Cardiac muscle cell (in vitro differentiated cells and primary cell): ENCODE data around the gene CEP120. TPM values are rescaled to one million over a fixed set of nuclear protein-coding genes. Genes with fewer than 3 reads are reported as not detected.
A peak's percentile ranks its signal among the peaks of the same experiment; 100 is the strongest.
"Not testable (repeated sequence)": the region's sequence is repeated elsewhere in the genome, so short reads cannot be mapped to it uniquely, and the experiment has no call there.

ENCODE experiments used
- DNase-seq, 2 donors: peaks; one replicate each; pipeline versions ENCODE4 v3.0.0 to v3.0.0-alpha.2; 2010 to 2017; ENCODE audit warnings: low read depth in 1 of 2, low spot score in 1 of 2
- H3K27ac ChIP-seq: fragments of 200-600 bp; sonication (generic); 2 replicates; pipeline ENCODE4 v1.5.1; 2016
- H3K27me3 ChIP-seq: fragments of 200-600 bp; sonication (generic); 2 replicates; pipeline ENCODE4 v1.6.0; 2016; ENCODE audit warnings: control low read depth
- H3K36me3 ChIP-seq: fragments of 200-600 bp; sonication (generic); 2 replicates; pipeline ENCODE4 v1.5.1; 2016; ENCODE audit warnings: control low read depth
- H3K4me1 ChIP-seq: fragments of 200-600 bp; sonication (generic); 2 replicates; pipeline ENCODE4 v1.8.1; 2017; ENCODE audit warnings: low read depth, mild to moderate bottlenecking, mixed run types
- H3K4me3 ChIP-seq: fragments of 200-600 bp; sonication (generic); 2 replicates; pipeline ENCODE4 v1.5.1; 2016; ENCODE audit warnings: mild to moderate bottlenecking
- H3K9me3 ChIP-seq: fragments of 200-600 bp; sonication (generic); 2 replicates; pipeline ENCODE4 v1.5.1; 2017; ENCODE audit warnings: low read depth, mild to moderate bottlenecking, control low read depth
- polyA plus RNA-seq: library from polyadenylated mRNA; unstranded; fragments of >200 nt; fragmentation: Nextera tagmentation; extraction: Ambion mirVana; gene quantifications from 2 replicates; pipeline ENCODE4 v1.2.1, GENCODE V29; 2016
- total RNA-seq: library from RNA; depleted of rRNA; stranded (reverse); fragments of >200 nt; gene quantifications from 2 replicates; pipeline ENCODE4 v1.2.3, GENCODE V29; 2016
- TF ChIP-seq, protein P1 (sequence below): IDR thresholded peaks from 2 replicates; pipeline ENCODE4 v1.5.1; 2012; ENCODE audit warnings: low read depth, mild to moderate bottlenecking, low read length

CEP120 gene
- total and polyA plus RNA-seq, 2 experiments from 2014 or later, result 6.5 to 16.3 TPM

DNA sequence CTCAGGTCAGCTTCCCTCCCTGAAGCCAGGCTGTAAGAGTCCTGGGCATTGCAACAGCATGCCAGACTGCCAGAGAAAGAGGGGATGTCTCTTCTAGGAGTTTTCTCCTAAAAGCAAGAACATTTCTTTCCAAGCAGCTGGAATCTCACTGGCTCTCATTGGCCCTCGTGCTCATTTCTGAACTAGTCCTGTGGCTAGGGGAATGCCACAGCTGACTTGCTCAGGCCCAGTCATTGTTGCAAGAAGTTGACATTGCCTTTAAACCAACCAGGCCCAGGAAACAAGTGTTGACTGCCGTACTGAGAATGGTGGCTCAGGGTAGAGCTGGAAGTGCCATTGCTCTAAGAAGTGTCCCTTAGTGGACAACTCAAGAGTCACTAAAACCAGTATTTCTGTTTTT is 15.0 kb upstream of the CEP120 start:
- Histone ChIP-seq H3K27me3 (no peaks in the 10 kb centered on the region), H3K4me1 (no peaks in the 10 kb centered on the region), H3K4me3 (no peak overlapping the region), H3K36me3 (no peaks in the 10 kb centered on the region), H3K9me3 (no peaks in the 10 kb centered on the region), H3K27ac (no peak overlapping the region)
- TF ChIP-seq, protein P1, sequence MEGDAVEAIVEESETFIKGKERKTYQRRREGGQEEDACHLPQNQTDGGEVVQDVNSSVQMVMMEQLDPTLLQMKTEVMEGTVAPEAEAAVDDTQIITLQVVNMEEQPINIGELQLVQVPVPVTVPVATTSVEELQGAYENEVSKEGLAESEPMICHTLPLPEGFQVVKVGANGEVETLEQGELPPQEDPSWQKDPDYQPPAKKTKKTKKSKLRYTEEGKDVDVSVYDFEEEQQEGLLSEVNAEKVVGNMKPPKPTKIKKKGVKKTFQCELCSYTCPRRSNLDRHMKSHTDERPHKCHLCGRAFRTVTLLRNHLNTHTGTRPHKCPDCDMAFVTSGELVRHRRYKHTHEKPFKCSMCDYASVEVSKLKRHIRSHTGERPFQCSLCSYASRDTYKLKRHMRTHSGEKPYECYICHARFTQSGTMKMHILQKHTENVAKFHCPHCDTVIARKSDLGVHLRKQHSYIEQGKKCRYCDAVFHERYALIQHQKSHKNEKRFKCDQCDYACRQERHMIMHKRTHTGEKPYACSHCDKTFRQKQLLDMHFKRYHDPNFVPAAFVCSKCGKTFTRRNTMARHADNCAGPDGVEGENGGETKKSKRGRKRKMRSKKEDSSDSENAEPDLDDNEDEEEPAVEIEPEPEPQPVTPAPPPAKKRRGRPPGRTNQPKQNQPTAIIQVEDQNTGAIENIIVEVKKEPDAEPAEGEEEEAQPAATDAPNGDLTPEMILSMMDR, result no peak
- DNase-seq, result no peak

DNA sequence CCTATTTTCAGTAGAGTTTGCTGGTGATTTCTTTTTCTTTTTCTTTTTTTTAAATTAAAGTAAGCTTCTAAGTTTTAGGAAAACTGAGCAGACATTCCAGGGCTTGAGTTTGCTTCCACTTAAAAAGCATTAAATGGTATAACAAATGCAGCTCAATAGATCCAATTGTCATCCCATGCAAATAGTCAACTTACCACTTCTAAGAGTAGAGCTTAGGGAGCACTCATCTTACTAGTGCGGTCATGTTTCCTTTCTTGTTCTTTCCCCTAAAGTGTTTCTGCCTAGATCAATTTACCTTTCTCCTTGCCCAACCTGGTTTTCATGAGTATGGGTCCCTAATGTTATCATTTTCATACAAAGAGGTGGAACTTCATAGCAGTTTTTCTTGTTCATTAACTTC is 13.0 kb upstream of the CEP120 start:
- no peak overlapping the region for H3K27ac ChIP-seq
- TF ChIP-seq, protein P1, result no peak
- H3K9me3 ChIP-seq, result no peaks in the 10 kb centered on the region
- no peak overlapping the region for H3K4me3 ChIP-seq
- no peaks in the 10 kb centered on the region for H3K36me3 ChIP-seq
- no peaks in the 10 kb centered on the region for H3K4me1 ChIP-seq
- no peaks in the 10 kb centered on the region for H3K27me3 ChIP-seq
- DNase-seq, result no peak

DNA sequence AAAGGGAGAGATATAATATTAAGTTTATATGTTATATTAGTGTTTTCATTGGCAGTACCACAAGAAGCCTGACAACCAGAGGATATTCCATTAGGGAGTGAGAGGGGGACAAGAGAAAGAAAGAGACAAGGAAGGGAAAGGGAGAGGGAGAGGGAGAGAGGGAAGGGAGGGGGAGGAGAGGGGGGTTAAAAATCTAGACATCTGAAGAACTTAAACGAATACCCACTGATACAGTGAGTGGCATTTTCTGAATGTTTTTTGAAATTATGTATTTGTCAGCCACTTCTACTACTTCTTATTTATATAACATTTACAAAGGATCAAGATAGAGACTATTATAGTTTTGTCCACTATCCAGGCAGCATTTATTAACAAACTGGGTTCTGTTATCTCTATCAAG is 11.6 kb upstream of the CEP120 start:
- Histone ChIP-seq H3K27me3 (no peaks in the 10 kb centered on the region), H3K36me3 (no peaks in the 10 kb centered on the region), H3K4me1 (no peaks in the 10 kb centered on the region), H3K27ac (no peak overlapping the region), H3K9me3 (no peaks in the 10 kb centered on the region), H3K4me3 (no peak overlapping the region)
- no peak for DNase-seq
- TF ChIP-seq, protein P1, result no peak

DNA sequence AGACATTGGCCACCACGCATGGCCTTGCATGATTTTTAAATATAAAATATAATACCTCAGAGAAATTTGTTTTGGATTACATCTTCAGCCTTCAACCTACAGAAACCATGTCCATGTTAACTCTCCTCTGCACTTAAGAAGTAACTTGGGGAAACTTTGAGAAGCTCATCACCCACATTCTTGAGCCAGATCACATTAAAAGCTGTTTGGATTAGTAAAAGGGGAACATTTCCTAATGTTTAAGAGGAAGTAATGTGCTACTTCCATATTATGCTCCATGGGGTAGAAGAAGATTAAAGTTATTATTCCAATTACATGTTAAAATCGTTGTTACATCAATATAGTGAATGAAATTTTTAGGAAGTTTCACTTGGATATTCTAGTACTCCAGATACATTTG is 10.4 kb upstream of the CEP120 start:
- H3K36me3 ChIP-seq, result no peaks in the 10 kb centered on the region
- H3K9me3 ChIP-seq, result no peaks in the 10 kb centered on the region
- H3K27me3 ChIP-seq, result no peaks in the 10 kb centered on the region
- TF ChIP-seq, protein P1, result no peak
- DNase-seq, result no peak
- H3K27ac ChIP-seq, result no peak overlapping the region
- H3K4me3 ChIP-seq, result no peak overlapping the region
- H3K4me1 ChIP-seq, result no peaks in the 10 kb centered on the region

DNA sequence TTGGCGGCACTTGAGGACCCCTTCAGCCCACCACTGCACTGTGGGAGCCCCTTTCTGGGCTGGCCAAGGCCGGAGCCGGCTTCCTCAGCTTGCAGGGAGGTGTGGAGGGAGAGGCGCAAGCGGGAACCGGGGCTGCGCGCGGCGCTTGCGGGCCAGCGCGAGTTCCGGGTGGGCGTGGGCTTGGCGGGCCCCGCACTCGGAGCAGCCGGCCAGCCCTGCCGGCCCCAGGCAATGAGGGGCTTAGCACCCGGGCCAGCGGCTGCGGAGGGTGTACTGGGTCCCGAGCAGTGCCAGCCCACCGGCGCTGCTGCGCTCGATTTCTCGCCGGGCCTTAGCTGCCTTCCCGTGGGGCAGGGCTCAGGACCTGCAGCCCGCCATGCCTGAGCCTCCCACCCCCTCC is 7.2 kb upstream of the CEP120 start:
- not testable (repeated sequence) for H3K4me3 ChIP-seq, H3K9me3 ChIP-seq, DNase-seq, H3K4me1 ChIP-seq, H3K27me3 ChIP-seq, H3K36me3 ChIP-seq, H3K27ac ChIP-seq

DNA sequence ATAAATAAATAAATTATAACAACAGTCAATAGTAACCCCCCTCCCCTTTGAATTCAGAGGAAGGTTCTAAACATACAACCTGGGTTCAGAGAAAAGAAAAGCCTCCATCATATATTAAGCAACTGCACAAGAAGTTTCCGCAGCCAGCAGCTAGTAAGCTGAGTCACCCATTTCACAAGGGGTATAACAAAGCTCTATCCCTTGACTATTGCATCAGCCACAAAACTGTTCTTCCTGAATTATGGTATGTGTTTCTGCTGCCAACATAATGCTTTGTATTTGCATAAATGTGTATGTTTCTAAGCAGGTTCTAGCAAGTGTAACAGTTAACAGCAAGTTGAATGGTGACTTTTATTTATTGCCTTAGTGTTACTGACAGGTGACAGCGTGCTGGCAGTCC is 6.8 kb upstream of the CEP120 start:
- no peaks in the 10 kb centered on the region for H3K9me3 ChIP-seq
- H3K36me3 ChIP-seq, result no peaks in the 10 kb centered on the region
- no peaks in the 10 kb centered on the region for H3K4me1 ChIP-seq
- no peaks in the 10 kb centered on the region for H3K27me3 ChIP-seq
- H3K4me3 ChIP-seq, result no peak overlapping the region
- TF ChIP-seq, protein P1, result no peak
- H3K27ac ChIP-seq, result no peak overlapping the region
- DNase-seq, result peak in 1 of 2 donors; percentile 97
